GM23338 (cell line): ENCODE data around the gene RPRD1A. TPM values are rescaled to one million over a fixed set of nuclear protein-coding genes. Genes with fewer than 3 reads are reported as not detected.

Source experiments
- ATAC-seq: fragments of 200-7000 bp; cut with Tn5 transposase; 3 replicates; pipeline ENCODE4 v1.9.1; 2020
- DNase-seq: peaks from one replicate; pipeline ENCODE4 v3.0.0-alpha.2; 2015; ENCODE audit warnings: low spot score
- H2AFZ ChIP-seq: fragments of 200-600 bp; sonication (generic); 2 replicates; pipeline ENCODE4 v1.8.0; 2016; ENCODE audit warnings: antibody characterized with exemption, mild to moderate bottlenecking, moderate library complexity
- H3F3A ChIP-seq: fragments of 200-600 bp; sonication (generic); replicated peaks from 2 replicates; pipeline ENCODE4 v1.8.0; 2017; ENCODE audit warnings: antibody characterized with exemption, mixed run types, low read depth
- H3K27ac ChIP-seq: fragments of 200-600 bp; sonication (generic); 2 replicates; pipeline ENCODE4 v1.6.1; 2016; ENCODE audit warnings: low read depth
- H3K27me3 ChIP-seq: fragments of 200-600 bp; sonication (generic); 2 replicates; pipeline ENCODE4 v1.8.0; 2016; ENCODE audit warnings: mild to moderate bottlenecking, mixed run types, moderate library complexity; ENCODE audit not compliant: insufficient read depth
- H3K36me3 ChIP-seq: fragments of 200-600 bp; sonication (generic); 2 replicates; pipeline ENCODE4 v1.8.0; 2016; ENCODE audit warnings: mild to moderate bottlenecking; ENCODE audit not compliant: insufficient read depth
- H3K4me1 ChIP-seq: fragments of 200-600 bp; sonication (generic); 2 replicates; pipeline ENCODE4 v1.8.0; 2016; ENCODE audit warnings: mild to moderate bottlenecking, moderate library complexity; ENCODE audit not compliant: insufficient read depth
- H3K4me2 ChIP-seq: fragments of 200-600 bp; sonication (generic); 2 replicates; pipeline ENCODE4 v1.7.1; 2017; ENCODE audit warnings: mixed run types
- H3K4me3 ChIP-seq: fragments of 200-600 bp; sonication (generic); 2 replicates; pipeline ENCODE4 v1.6.1; 2016; ENCODE audit warnings: mixed run types
- H3K79me2 ChIP-seq: fragments of 200-600 bp; sonication (generic); replicated peaks from 2 replicates; pipeline ENCODE4 v1.8.0; 2017; ENCODE audit warnings: mild to moderate bottlenecking; ENCODE audit not compliant: insufficient read depth
- H3K9me2 ChIP-seq: fragments of 200-600 bp; sonication (generic); 2 replicates; pipeline ENCODE4 v1.8.0; 2017; ENCODE audit not compliant: insufficient read depth
- H4K20me1 ChIP-seq: fragments of 200-600 bp; sonication (generic); replicated peaks from 2 replicates; pipeline ENCODE4 v1.8.0; 2017; ENCODE audit warnings: mild to moderate bottlenecking; ENCODE audit not compliant: insufficient read depth
- H3K27ac Mint-ChIP-seq: 2 replicates; pipeline ENCODE4 v1.8.0; 2020; ENCODE audit warnings: inconsistent platforms, mild to moderate bottlenecking, moderate library complexity, mixed read lengths
- H3K27me3 Mint-ChIP-seq: 3 replicates; pipeline ENCODE4 v1.8.0; 2022; ENCODE audit warnings: low read depth, mild to moderate bottlenecking, moderate library complexity, mixed read lengths, inconsistent platforms; ENCODE audit not compliant: insufficient read depth, poor library complexity
- H3K36me3 Mint-ChIP-seq: 3 replicates; pipeline ENCODE4 v1.8.0; 2021; ENCODE audit warnings: low read depth, mild to moderate bottlenecking, inconsistent platforms, moderate library complexity, mixed read lengths
- H3K4me1 Mint-ChIP-seq: 3 replicates; pipeline ENCODE4 v1.8.0; 2020; ENCODE audit warnings: mild to moderate bottlenecking, inconsistent platforms, mixed read lengths
- H3K4me3 Mint-ChIP-seq: 3 replicates; pipeline ENCODE4 v1.8.0; 2021; ENCODE audit warnings: moderate library complexity, mild to moderate bottlenecking, inconsistent platforms, mixed read lengths
- H3K9me3 Mint-ChIP-seq: 3 replicates; pipeline ENCODE4 v1.8.0; 2020; ENCODE audit warnings: moderate library complexity, mild to moderate bottlenecking, inconsistent platforms, mixed read lengths
- CREB1 ChIP-seq: fragments of 250-450 bp; sonication (Bioruptor Pico); IDR thresholded peaks from 2 replicates; pipeline ENCODE4 v1.5.0; 2020; ENCODE audit warnings: low read depth, mild to moderate bottlenecking, moderate library complexity
- EZH2 ChIP-seq: fragments of 200-600 bp; sonication (generic); IDR thresholded peaks from one replicate; pipeline ENCODE4 v1.8.0; 2017; ENCODE audit warnings: antibody characterized with exemption, mild to moderate bottlenecking, low read depth; ENCODE audit not compliant: unreplicated experiment
- EZH2phosphoT487 ChIP-seq: fragments of 200-600 bp; sonication (generic); IDR thresholded peaks from one replicate; pipeline ENCODE4 v1.8.1; 2018; ENCODE audit warnings: antibody characterized with exemption; ENCODE audit not compliant: unreplicated experiment
- JUNB ChIP-seq: IDR thresholded peaks from one replicate; pipeline ENCODE4 v1.6.1; 2016; ENCODE audit warnings: antibody characterized with exemption; ENCODE audit not compliant: unreplicated experiment
- NANOG ChIP-seq: IDR thresholded peaks from 2 replicates; pipeline ENCODE4 v1.6.1; 2016; ENCODE audit warnings: antibody characterized with exemption, borderline replicate concordance
- POLR2AphosphoS5 ChIP-seq: IDR thresholded peaks from 2 replicates; pipeline ENCODE4 v1.6.1; 2016; ENCODE audit warnings: antibody characterized with exemption, low read depth
- STAT1 ChIP-seq: IDR thresholded peaks from one replicate; pipeline ENCODE4 v1.6.1; 2016; ENCODE audit warnings: antibody characterized with exemption; ENCODE audit not compliant: unreplicated experiment
- ZNF114 ChIP-seq: fragments of 250-450 bp; sonication (Bioruptor Pico); IDR thresholded peaks from 2 replicates; pipeline ENCODE4 v1.5.0; 2020; ENCODE audit warnings: mild to moderate bottlenecking, moderate library complexity
- ZNF331 ChIP-seq: fragments of 250-450 bp; sonication (Bioruptor Pico); IDR thresholded peaks from 2 replicates; pipeline ENCODE4 v1.5.0; 2020; ENCODE audit warnings: low read depth, mild to moderate bottlenecking, moderate library complexity
- ZNF462 ChIP-seq: fragments of 250-450 bp; sonication (Bioruptor Pico); IDR thresholded peaks from 2 replicates; pipeline ENCODE4 v1.5.0; 2020; ENCODE audit warnings: mild to moderate bottlenecking, moderate library complexity
- polyA plus RNA-seq: library from polyadenylated mRNA; unstranded; fragments of >200 nt; fragmentation: Nextera tagmentation; extraction: Ambion mirVana; gene quantifications from 2 replicates; pipeline ENCODE4 v1.2.1, GENCODE V29; 2016
- total RNA-seq: library from RNA; depleted of rRNA; stranded (reverse); fragments of >200 nt; shearing (Covaris generic); gene quantifications from 2 replicates; pipeline ENCODE4 v1.2.3, GENCODE V29; 2014
- TF ChIP-seq, protein P1 (sequence below), 2 experiments: fragments of 200-600 bp in 1 of 2; sonication (generic) in 1 of 2; conservative IDR thresholded peaks; 2 replicates each; pipeline versions ENCODE4 v1.5.1 to v1.6.1; 2016 to 2017; ENCODE audit warnings: antibody characterized with exemption in 2 of 2, low read depth in 2 of 2, mild to moderate bottlenecking in 2 of 2, moderate library complexity in 1 of 2
- TF ChIP-seq, protein P2 (sequence below): IDR thresholded peaks from one replicate; pipeline ENCODE4 v1.6.1; 2018; ENCODE audit warnings: antibody characterized with exemption; ENCODE audit not compliant: unreplicated experiment
- TF ChIP-seq, protein P3 (sequence below): IDR thresholded peaks from 2 replicates; pipeline ENCODE4 v1.6.1; 2016; ENCODE audit warnings: antibody characterized with exemption

The RPRD1A gene
- total and polyA plus RNA-seq, 2 experiments from 2014 or later: 67.9 to 157 TPM

DNA sequence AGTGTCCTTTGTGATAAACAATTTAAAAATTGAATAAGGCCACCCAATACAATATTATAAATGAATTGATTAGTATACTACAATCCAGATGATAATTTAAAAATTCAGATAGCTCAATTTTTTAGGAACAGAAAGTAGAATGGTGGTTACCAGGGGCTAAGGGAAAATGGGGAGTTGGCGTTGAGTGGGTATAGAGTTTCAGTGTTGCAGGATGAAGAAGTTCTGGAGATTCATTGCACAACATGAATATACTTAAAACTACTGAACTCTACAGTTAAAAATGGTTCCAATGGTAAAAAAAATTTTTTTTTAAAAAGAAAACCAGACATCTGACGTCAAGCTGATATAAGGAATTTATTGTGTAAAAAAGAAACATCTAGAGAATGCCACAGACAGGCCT is 40.8 kb upstream of the RPRD1A start:
- Mint-ChIP-seq H3K9me3 (peaks cover 5% of the 10 kb centered on the region; the same call in 2 of the 3 replicates), H3K4me1 (no peaks in the 10 kb centered on the region), H3K27me3 (no peaks in the 10 kb centered on the region), H3K4me3 (no peak overlapping the region), H3K27ac (no peak overlapping the region), H3K36me3 (peaks cover 32% of the 10 kb centered on the region)
- no peaks in the 10 kb centered on the region for H3K9me2 ChIP-seq
- no peaks in the 10 kb centered on the region for H3K27me3 ChIP-seq
- H2AFZ ChIP-seq: no peak overlapping the region
- H3K36me3 ChIP-seq: peaks cover 17% of the 10 kb centered on the region; the same call in 1 of the 2 replicates
- no peaks in the 10 kb centered on the region for H3K79me2 ChIP-seq
- no peaks in the 10 kb centered on the region for H3K4me1 ChIP-seq
- ATAC-seq (no peak), DNase-seq (no peak)
- TF ChIP-seq EZH2phosphoT487 (no peak), STAT1 (no peak), ZNF331 (no peak), POLR2AphosphoS5 (no peak), EZH2 (no peak), NANOG (no peak), ZNF462 (CRISPR knock-in tag) (no peak), JUNB (no peak), ZNF114 (no peak), CREB1 (CRISPR knock-in tag) (no peak)
- TF ChIP-seq, protein P1, sequence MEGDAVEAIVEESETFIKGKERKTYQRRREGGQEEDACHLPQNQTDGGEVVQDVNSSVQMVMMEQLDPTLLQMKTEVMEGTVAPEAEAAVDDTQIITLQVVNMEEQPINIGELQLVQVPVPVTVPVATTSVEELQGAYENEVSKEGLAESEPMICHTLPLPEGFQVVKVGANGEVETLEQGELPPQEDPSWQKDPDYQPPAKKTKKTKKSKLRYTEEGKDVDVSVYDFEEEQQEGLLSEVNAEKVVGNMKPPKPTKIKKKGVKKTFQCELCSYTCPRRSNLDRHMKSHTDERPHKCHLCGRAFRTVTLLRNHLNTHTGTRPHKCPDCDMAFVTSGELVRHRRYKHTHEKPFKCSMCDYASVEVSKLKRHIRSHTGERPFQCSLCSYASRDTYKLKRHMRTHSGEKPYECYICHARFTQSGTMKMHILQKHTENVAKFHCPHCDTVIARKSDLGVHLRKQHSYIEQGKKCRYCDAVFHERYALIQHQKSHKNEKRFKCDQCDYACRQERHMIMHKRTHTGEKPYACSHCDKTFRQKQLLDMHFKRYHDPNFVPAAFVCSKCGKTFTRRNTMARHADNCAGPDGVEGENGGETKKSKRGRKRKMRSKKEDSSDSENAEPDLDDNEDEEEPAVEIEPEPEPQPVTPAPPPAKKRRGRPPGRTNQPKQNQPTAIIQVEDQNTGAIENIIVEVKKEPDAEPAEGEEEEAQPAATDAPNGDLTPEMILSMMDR (conservative IDR thresholded peaks at IDR 0.05; ENCODE audit: low read depth in 2 of 2): no peak
- TF ChIP-seq, protein P2, sequence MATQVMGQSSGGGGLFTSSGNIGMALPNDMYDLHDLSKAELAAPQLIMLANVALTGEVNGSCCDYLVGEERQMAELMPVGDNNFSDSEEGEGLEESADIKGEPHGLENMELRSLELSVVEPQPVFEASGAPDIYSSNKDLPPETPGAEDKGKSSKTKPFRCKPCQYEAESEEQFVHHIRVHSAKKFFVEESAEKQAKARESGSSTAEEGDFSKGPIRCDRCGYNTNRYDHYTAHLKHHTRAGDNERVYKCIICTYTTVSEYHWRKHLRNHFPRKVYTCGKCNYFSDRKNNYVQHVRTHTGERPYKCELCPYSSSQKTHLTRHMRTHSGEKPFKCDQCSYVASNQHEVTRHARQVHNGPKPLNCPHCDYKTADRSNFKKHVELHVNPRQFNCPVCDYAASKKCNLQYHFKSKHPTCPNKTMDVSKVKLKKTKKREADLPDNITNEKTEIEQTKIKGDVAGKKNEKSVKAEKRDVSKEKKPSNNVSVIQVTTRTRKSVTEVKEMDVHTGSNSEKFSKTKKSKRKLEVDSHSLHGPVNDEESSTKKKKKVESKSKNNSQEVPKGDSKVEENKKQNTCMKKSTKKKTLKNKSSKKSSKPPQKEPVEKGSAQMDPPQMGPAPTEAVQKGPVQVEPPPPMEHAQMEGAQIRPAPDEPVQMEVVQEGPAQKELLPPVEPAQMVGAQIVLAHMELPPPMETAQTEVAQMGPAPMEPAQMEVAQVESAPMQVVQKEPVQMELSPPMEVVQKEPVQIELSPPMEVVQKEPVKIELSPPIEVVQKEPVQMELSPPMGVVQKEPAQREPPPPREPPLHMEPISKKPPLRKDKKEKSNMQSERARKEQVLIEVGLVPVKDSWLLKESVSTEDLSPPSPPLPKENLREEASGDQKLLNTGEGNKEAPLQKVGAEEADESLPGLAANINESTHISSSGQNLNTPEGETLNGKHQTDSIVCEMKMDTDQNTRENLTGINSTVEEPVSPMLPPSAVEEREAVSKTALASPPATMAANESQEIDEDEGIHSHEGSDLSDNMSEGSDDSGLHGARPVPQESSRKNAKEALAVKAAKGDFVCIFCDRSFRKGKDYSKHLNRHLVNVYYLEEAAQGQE: no peak
- TF ChIP-seq, protein P3, sequence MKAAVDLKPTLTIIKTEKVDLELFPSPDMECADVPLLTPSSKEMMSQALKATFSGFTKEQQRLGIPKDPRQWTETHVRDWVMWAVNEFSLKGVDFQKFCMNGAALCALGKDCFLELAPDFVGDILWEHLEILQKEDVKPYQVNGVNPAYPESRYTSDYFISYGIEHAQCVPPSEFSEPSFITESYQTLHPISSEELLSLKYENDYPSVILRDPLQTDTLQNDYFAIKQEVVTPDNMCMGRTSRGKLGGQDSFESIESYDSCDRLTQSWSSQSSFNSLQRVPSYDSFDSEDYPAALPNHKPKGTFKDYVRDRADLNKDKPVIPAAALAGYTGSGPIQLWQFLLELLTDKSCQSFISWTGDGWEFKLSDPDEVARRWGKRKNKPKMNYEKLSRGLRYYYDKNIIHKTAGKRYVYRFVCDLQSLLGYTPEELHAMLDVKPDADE: no peak
- no peaks in the 10 kb centered on the region for H4K20me1 ChIP-seq
- H3F3A ChIP-seq: no peaks in the 10 kb centered on the region
- no peak overlapping the region for H3K4me2 ChIP-seq
- H3K27ac ChIP-seq: no peak overlapping the region
- H3K4me3 ChIP-seq: no peak overlapping the region
